Thyroid gland (tissue), 4 donors: ENCODE results near the gene RNF2.

Experiments used
- POLR2A ChIP-seq, 2 donors: fragments of 450-650 bp; IDR thresholded peaks; one replicate each; pipeline ENCODE4 v1.6.1; 2017; ENCODE audit warnings: antibody characterized with exemption in 2 of 2, mild to moderate bottlenecking in 2 of 2, moderate library complexity in 1 of 2
- TF ChIP-seq, protein P1 (sequence below), 6 experiments: fragments of 200-600 bp in 3 of 6; fragments of 450-650 bp in 3 of 6; sonication (generic) in 3 of 6; IDR thresholded peaks; one replicate each; pipeline ENCODE4 v1.5.1; 2016 to 2019; ENCODE audit warnings: antibody characterized with exemption in 6 of 6, mild to moderate bottlenecking in 2 of 6, inconsistent platforms in 1 of 6, moderate library complexity in 1 of 6

DNA sequence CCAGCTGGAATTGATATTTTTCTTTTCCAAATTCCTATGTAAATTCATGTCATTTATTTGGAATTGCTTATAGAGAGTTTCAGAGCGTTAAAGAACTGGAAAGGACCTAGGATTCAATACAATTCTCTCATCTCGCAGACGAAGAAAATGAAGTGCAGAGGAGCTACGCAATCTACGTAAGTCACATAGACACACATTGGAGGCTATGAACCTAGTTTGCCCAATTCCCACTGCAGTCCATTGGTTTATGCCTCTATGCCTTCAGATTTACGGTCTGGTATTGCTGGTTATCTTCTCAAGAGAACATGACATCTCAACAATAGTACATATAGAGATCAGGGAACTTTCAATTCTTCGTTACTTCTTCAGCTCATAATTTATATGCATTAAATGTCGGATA, 971 bp upstream of the RNF2 start:
- TF ChIP-seq, protein P1, sequence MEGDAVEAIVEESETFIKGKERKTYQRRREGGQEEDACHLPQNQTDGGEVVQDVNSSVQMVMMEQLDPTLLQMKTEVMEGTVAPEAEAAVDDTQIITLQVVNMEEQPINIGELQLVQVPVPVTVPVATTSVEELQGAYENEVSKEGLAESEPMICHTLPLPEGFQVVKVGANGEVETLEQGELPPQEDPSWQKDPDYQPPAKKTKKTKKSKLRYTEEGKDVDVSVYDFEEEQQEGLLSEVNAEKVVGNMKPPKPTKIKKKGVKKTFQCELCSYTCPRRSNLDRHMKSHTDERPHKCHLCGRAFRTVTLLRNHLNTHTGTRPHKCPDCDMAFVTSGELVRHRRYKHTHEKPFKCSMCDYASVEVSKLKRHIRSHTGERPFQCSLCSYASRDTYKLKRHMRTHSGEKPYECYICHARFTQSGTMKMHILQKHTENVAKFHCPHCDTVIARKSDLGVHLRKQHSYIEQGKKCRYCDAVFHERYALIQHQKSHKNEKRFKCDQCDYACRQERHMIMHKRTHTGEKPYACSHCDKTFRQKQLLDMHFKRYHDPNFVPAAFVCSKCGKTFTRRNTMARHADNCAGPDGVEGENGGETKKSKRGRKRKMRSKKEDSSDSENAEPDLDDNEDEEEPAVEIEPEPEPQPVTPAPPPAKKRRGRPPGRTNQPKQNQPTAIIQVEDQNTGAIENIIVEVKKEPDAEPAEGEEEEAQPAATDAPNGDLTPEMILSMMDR (IDR thresholded peaks at IDR 0.05) = no peak
- TF ChIP-seq POLR2A (IDR thresholded peaks at IDR 0.05) = no peak
